Astrocyte of the spinal cord (primary cell): ENCODE data around the gene CD58.
A peak's percentile ranks its signal among the peaks of the same experiment; 100 is the strongest.

Experiments
- DNase-seq: peaks from one replicate; pipeline ENCODE4 v3.0.0; 2011; ENCODE audit warnings: low read depth, low spot score
- H3K4me3 ChIP-seq: 2 replicates; pipeline ENCODE4 v1.5.1; 2011; ENCODE audit warnings: low read depth, mild to moderate bottlenecking, low read length, moderate library complexity
- in situ Hi-C: cut with HindIII; loops from 2 replicates; pipeline ENCODE4 v1.10.0; 2017; ENCODE audit warnings: low sequenced_read_pairs
- TF ChIP-seq, protein P1 (sequence below): IDR thresholded peaks from 2 replicates; pipeline ENCODE4 v1.5.1; 2012; ENCODE audit warnings: low read depth, mild to moderate bottlenecking, low read length, inconsistent platforms

CD58 gene

GRCh38 chr1:116544588-116545358, 26.1 kb downstream of the CD58 start:
- in situ Hi-C loops, result no loop called here
- no peak overlapping the region for H3K4me3 ChIP-seq
- DNase-seq, result no peak
- TF ChIP-seq, protein P1, sequence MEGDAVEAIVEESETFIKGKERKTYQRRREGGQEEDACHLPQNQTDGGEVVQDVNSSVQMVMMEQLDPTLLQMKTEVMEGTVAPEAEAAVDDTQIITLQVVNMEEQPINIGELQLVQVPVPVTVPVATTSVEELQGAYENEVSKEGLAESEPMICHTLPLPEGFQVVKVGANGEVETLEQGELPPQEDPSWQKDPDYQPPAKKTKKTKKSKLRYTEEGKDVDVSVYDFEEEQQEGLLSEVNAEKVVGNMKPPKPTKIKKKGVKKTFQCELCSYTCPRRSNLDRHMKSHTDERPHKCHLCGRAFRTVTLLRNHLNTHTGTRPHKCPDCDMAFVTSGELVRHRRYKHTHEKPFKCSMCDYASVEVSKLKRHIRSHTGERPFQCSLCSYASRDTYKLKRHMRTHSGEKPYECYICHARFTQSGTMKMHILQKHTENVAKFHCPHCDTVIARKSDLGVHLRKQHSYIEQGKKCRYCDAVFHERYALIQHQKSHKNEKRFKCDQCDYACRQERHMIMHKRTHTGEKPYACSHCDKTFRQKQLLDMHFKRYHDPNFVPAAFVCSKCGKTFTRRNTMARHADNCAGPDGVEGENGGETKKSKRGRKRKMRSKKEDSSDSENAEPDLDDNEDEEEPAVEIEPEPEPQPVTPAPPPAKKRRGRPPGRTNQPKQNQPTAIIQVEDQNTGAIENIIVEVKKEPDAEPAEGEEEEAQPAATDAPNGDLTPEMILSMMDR, result no peak

DNA sequence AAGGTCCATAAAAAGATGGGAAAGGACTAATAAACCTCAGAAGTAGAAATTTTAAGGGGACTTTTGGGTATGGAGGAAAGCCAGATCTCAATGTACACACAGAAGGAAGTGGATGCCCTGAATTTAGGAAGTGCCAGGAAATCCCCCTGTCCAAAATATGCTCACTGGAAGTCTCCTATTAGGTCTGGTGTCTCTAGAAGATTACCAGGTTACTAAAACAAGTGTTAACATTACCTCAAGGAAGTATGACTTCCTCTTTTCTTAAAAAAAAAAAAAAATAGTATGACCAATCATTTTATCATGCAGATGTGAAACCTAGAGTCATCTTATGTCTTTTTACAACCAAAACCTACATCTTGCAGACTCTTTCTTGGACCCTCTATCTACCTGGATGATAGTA, 30.7 kb downstream of the CD58 start:
- in situ Hi-C loops, result no loop called here
- TF ChIP-seq, protein P1, result no peak
- no peak for DNase-seq
- no peak overlapping the region for H3K4me3 ChIP-seq

GRCh38 chr1:116538544-116538943, 32.3 kb downstream of the CD58 start:
- in situ Hi-C loops, result no loop called here

DNA sequence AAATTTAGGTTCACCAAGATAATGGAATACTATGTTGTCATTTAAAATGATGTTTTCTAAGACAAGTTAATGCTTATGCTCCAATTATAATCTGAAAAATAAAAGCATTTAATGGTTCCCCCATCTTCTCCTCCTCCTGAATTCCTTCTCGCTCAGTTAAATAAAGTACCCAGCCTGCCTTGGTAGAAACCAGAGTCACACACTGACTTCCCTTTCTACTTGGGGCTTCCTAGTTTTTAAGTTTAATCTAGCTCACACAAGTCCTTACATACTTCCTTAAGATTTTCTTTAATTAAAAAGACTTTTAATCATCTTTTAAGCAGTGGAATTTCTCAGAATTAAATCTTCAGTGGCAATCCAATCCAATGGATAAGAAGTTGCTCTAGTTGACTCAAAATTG, 32.9 kb downstream of the CD58 start:
- in situ Hi-C loops, result no loop called here
- H3K4me3 ChIP-seq, result no peak overlapping the region
- TF ChIP-seq, protein P1, result no peak
- DNase-seq, result no peak

More at GRCh38 chr1:116538544-116538943, 32.3 kb downstream of the CD58 start:
- TF ChIP-seq, protein P1, result no peak
- peak; percentile 35 for DNase-seq
- no peak overlapping the region for H3K4me3 ChIP-seq

DNA sequence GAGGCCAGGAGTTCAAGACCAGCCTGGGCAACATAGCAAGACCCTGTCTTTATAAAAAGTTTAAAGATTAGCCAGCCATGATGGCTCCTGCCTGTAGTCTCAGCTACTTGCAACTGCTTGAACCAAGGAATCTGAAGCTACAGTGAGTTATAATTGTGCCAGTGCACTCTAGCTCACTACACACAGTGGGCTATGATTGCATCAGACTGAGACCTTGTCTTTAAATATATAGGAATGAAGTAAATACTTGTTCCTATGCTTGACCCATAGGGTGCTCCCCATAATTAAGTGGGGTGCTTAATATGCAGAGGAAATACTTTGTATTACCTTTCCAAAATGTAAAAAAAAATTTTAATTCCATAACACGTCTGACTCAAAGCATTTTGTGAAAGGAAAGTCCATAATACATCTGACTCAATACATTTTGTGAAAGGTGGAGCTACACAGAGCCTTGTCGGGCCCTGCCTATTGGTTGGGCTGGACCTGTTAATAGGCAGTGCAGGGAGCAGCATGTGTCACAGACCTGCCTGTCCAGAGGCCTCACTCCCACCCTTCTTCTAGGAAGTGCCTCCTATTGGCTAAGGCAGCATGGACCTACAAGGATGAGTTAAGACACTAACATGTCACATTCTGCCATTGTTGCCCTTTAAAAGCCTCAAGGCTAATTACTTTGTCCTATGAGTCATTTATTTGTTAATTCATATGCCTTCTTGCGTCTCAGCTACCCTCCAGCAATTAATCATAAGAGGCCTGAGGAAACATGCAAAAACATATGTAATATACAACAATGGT, 33.6 kb downstream of the CD58 start:
- in situ Hi-C loops, result no loop called here
- DNase-seq, result no peak
- no peak overlapping the region for H3K4me3 ChIP-seq
- TF ChIP-seq, protein P1, result no peak

DNA sequence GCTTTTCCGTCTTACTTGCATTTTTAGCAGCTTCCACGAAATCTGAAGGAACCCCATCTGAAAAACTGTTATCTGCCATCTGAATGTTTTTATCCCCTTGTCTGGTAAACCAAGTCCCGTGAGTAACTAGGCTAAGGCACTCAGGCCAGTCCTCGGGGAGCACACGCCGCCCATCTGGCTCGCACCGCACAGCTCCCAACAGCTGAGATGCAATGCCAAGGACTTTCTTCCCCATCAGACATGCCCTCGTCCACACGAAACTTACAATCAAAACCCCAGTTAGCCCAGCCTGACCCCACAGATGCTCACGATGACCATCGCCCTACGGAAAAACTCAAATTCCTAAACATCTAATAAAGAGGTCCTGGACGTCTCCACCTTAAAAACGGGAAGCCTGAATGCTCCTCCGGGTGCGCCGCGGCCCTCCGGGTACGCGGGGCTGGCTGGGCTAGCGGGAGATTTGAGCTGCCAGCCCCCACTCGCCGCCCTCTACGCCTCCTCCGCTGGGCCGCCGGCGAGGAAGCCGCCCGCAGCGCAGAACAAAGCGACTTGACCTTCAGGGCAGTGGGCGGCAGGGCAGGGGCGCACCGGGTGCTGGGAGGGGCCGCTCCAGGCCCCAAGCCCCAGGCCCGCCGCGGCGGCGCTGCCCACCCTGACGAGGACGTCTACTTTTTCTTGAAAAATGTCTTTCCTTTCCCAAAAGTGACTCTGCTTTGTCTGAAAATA, 36.6 kb downstream of the CD58 start:
- H3K4me3 ChIP-seq, result no peak overlapping the region
- in situ Hi-C loops, result no loop called here
- TF ChIP-seq, protein P1, result no peak
- DNase-seq, result no peak
